ENCODE data around the gene GREB1.
A peak's percentile ranks its signal among the peaks of the same experiment; 100 is the strongest.

The GREB1 gene

DNA sequence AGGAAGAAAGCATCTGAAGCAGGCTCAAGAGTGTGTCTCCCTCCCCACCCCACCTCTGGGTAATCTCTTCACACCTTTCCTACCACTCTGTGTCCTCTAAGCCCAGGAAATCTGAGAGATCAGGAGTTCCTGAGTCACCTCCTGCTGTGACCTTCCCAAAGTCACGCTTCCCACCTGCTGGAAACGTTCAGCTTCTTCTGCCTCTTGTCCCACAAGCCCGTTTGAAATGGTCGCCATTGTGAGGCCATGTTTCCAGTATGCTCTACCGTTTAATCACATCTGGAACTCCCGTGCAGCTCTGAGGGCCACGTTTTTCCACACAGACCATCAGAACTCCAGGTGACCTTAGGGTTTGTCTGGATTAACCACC, 25.9 kb downstream of the GREB1 start:
- DNase-seq (ENCODE audit: low read depth): no peak
- H3K4me3 ChIP-seq (ENCODE audit: low read length): no peak overlapping the region
- TF ChIP-seq, protein P1, sequence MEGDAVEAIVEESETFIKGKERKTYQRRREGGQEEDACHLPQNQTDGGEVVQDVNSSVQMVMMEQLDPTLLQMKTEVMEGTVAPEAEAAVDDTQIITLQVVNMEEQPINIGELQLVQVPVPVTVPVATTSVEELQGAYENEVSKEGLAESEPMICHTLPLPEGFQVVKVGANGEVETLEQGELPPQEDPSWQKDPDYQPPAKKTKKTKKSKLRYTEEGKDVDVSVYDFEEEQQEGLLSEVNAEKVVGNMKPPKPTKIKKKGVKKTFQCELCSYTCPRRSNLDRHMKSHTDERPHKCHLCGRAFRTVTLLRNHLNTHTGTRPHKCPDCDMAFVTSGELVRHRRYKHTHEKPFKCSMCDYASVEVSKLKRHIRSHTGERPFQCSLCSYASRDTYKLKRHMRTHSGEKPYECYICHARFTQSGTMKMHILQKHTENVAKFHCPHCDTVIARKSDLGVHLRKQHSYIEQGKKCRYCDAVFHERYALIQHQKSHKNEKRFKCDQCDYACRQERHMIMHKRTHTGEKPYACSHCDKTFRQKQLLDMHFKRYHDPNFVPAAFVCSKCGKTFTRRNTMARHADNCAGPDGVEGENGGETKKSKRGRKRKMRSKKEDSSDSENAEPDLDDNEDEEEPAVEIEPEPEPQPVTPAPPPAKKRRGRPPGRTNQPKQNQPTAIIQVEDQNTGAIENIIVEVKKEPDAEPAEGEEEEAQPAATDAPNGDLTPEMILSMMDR (IDR thresholded peaks at IDR 0.05; ENCODE audit: insufficient read depth, low read depth, low read length, missing control alignments): no peak

DNA sequence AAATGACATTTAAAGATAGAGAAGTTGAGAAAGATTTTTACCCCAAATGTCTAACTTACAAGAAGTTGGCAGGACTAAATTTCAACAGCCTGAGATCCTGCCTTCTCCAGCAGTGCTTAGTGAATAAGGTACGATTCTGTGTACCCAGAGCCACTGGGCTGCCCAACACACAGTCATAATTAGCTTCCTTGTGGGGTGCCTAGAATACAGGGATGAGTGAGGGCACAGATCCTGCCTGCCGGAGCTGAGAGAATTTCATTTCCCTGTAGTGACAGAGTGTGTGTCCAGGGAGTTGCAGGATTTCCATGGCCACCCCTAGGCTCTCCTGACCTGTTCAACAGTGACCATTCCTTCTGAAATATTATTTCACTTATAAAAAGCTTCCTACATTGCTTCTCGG, 27.0 kb downstream of the GREB1 start:
- TF ChIP-seq, protein P1 (IDR thresholded peaks at IDR 0.05; ENCODE audit: insufficient read depth, low read depth, low read length, missing control alignments): no peak
- no peak overlapping the region for H3K4me3 ChIP-seq (ENCODE audit: low read length)
- no peak for DNase-seq (ENCODE audit: low read depth)

DNA sequence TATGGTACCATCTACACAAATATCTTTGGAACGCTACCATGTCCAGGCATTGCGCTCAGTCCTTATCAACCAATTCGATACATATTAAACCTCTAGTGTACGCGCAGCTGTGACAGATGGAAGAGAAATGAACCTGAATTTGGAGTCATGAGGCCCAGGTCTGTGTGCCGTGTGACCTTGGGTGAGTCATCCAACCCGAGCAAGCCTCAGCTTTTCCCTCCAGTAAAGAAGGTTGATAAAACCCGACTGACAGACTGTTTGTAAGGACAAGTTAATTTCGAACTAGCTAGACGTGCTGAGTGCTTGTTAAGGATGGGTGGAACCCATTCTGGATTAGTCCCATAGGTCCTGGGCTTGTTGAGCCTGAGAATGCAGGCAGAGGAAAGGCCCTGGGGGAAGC, 28.2 kb downstream of the GREB1 start:
- no peak overlapping the region for H3K4me3 ChIP-seq (ENCODE audit: low read length)
- TF ChIP-seq, protein P1 (IDR thresholded peaks at IDR 0.05; ENCODE audit: insufficient read depth, low read depth, low read length, missing control alignments): no peak
- peak; percentile 48 for DNase-seq (ENCODE audit: low read depth)

DNA sequence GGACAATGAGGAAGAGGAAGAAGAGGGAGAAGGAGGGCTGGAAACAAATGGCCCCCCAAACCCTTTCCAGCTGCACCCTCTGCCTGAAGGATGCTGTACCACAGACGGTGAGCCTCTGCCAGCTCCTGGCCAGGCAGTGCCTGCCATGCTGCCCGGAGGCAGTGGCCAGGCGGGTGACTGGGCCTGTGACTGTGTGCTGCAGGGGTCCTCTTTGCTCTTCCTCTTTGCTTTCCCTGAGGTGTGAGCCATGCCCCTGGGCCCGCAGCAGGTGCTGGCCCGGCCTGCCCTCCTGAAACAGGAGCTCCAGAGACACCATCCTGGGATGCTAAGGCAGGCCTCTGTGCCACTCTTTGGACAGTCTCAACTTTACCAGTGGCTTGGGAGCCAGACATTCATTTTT, 28.6 kb downstream of the GREB1 start:
- DNase-seq (ENCODE audit: low read depth): no peak
- TF ChIP-seq, protein P1 (IDR thresholded peaks at IDR 0.05; ENCODE audit: insufficient read depth, low read depth, low read length, missing control alignments): no peak
- no peak overlapping the region for H3K4me3 ChIP-seq (ENCODE audit: low read length)

DNA sequence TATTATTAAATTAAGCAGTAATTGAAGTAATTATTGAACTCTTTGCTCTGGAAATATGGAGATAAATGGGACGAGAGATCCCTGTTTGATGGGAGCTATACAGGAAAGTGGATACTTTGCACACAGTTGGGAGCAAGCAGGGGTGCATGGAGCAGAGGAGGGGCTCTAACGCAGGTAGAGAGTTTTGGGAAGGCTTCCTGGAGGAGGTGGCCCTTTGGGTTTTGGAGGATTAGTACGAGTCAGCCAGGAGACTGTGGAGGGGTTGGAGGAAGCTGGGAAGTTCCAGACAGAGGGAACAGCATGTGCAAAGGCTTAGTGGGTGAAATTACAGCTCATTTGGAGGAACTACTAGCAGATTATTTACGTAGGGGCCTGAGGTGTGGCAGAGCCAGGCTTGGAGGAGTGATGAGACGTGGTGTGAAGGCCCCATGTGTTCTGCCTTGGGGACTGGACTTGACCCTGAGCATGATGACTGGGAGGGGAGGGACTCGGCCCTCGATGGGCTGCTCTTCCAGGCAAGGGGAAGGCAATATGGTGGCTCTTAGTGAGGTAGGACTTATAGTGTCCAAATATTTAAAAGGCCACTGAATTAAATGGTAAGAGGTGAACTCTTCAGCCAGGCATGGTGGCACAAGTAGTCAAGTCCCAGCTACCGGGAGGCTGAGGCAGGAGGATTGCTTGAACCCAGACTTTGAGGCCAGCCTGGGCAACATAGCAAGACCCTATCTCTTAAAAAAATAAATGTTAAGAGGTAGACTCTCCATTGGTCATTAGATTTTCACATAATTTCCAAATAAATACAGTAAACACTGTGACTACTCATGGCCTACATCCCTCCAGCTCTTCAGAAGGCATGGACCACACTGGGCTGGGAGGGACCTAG, 30.2 kb downstream of the GREB1 start:
- DNase-seq (ENCODE audit: low read depth): no peak
- TF ChIP-seq, protein P1 (IDR thresholded peaks at IDR 0.05; ENCODE audit: insufficient read depth, low read depth, low read length, missing control alignments): no peak
- H3K4me3 ChIP-seq (ENCODE audit: low read length): no peak overlapping the region

DNA sequence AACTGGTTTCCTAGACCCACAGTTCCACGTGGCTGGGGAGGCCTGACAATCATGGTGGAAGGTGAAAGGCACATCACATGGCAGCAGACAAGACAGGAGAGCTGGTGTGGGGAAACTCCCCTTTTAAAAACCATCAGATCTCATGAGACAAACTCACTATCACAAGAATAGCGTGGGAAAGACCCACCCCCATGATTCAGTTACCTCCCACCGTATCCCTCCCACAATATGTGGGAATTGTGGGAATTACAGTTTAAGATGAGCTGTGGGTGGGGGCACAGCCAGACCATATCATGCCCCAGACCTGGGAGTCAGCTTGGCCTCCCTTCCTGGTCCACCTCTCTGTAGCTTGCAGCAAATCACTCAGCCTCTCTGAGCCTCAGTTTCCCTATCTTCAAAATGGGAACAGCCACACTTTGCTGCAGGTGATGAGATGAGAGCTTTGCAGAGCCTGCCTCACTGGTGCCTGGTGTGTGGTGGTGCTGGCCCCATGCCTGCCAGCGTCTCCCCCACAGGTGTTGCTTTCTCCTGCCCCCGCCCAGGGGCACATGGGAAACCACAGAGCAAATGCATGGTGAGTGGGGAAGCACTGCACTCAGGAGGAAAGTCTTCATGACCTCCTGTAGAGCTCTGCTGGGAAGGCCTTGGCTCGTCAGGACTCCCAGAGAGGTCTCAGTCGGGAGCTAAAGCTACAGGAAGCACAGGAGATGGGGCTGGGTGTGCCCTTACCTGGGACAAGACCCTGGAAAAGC, 31.1 kb downstream of the GREB1 start:
- DNase-seq (ENCODE audit: low read depth): no peak
- H3K4me3 ChIP-seq (ENCODE audit: low read length): no peak overlapping the region
- TF ChIP-seq, protein P1 (IDR thresholded peaks at IDR 0.05; ENCODE audit: insufficient read depth, low read depth, low read length, missing control alignments): no peak
